GDM1 (cell line): ENCODE measurements around the gene PI16.

Experiments used
- DNase-seq: peaks from one replicate; lab custom pipeline; 2025; lab: John Stamatoyannopoulos, UW

PI16 gene

DNA sequence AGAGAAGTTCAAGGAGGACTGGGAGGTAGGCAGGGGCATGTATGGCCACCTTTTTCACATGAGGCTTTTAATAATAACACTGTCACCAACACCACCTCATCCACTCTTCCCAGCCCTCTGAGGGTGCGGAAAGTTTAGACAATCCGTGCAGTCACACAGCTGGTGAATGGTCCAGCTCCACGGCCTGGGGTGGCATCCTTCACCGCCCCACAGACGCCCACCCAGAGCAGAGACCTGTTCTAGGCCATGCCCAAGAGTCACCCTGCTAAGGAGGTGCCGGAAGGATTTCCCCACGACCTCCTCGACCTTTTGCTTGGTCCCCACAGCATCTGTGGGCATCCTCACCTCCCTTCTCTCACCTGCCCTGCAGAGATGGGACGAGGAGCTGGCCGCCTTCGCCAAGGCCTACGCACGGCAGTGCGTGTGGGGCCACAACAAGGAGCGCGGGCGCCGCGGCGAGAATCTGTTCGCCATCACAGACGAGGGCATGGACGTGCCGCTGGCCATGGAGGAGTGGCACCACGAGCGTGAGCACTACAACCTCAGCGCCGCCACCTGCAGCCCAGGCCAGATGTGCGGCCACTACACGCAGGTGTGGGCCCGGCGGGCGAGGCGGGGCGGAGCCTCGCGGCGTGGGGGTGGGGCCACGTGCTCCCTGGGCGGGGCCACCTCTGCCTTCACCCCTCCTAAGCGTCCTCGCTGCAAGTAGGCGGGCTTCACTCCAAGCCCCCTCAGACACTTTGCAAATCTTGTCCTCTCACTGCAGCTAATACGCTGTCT, 4.4 kb downstream of the PI16 start:
- no peak for DNase-seq

DNA sequence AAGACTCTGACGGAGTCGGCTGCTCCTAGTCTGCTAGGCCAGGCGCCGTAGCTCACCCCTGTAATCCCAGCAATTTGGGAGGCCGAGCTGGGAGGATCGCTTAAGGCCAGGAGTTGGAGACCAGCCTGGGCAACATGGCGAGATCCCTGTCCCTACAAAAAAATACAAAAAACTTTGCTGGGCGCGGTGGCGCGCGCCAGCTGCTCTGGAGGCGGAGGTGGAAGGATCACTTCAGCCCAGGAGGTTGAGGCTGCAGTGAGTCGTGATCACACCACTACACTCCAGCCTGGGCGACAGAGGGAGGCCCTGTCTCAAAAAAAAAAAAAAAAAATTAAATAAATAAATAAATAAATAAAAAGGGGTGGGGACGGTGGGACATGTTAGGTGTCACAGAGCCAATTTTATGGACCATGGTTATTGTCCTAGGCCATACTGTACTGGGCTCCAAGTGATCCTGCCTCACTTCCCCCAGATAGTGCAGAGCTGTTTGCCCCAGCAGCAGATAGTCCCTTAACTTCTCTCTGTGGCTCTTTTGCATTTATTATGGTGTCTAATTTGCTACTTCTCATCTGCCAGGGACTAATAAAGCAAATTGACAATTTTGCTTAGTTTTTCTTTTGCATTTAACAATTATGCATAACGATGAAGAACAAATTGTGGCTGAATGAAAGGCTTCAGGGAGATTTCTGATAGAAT, 5.2 kb downstream of the PI16 start:
- no peak for DNase-seq

DNA sequence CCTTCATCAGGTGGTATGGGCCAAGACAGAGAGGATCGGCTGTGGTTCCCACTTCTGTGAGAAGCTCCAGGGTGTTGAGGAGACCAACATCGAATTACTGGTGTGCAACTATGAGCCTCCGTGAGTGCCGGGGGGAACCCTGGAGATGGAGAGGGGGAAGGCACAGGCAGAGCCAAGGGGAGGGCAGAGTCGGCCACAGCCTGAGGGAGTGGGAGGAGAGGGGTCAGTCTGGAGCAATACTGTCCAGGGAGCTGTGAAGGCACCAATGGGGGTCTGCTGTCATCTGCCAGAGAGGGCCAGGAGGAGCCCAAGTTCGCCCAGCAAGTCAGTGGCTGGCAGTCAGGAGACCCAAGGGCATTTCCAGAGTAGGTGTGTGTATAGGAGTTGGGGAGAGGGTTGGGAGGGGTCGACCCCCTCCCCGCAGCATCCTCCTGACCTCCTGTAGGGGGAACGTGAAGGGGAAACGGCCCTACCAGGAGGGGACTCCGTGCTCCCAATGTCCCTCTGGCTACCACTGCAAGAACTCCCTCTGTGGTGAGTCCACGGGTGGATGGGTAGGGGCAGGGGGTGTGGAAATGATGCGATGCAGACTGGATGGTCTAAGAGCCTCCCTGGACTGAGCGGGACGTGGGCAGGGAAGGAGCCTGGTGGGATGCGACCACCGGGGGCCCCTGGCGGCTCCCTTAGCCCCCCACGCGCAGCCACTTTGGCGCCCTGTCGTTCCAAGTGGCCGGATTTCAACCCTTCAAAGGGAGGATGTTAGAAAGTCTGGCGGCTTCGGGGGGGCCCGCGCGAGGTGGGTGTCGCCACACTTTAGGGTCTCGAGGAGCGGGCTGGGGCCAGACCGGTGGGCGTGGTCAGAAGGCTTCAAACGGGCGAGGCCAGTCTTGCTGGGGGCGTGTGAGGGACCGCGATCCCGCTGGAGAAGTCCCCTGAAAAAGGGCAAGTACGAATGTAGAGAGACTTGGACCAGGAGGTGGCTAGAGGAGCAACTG, 7.2 kb downstream of the PI16 start:
- no peak for DNase-seq

- DNase-seq = peak; percentile 78
These were observed 8.3 kb downstream of the PI16 start for GRCh38 chr6:36962874-36963273.

DNA sequence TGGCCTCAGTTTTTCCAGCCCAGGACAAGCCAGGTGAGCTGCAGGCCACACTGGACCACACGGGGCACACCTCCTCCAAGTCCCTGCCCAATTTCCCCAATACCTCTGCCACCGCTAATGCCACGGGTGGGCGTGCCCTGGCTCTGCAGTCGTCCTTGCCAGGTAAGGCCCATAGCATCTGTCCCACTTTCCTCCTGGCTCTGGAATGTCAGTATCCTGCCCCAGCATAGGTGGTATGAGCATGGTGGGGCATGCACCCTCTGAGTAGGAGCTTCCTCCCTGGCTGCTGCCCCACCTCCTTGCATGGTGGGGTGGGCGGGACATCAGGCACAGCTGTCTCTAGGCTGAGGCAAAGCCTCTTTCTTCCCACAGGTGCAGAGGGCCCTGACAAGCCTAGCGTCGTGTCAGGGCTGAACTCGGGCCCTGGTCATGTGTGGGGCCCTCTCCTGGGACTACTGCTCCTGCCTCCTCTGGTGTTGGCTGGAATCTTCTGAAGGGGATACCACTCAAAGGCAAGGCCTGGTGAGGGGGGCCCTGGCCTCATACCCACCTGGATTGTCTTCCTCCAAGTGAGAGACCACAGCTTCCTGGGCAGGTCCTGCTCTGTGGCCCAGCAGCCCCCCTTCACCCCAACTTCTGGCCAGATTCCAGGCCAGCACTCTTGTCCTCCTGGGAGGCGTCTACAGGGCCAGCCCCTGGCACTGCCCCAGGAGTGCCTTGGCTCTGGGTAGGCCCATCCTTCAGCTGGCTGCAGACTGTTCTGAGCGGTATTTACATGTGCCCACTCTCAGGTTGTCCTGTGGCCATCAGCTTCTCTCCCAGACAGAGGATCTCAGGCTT, 9.1 kb downstream of the PI16 start:
- no peak for DNase-seq

DNA sequence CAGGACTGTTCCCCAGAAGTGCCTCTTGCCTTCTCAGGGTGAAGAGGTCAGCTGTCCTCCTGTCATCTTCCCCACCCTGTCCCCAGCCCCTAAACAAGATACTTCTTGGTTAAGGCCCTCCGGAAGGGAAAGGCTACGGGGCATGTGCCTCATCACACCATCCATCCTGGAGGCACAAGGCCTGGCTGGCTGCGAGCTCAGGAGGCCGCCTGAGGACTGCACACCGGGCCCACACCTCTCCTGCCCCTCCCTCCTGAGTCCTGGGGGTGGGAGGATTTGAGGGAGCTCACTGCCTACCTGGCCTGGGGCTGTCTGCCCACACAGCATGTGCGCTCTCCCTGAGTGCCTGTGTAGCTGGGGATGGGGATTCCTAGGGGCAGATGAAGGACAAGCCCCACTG, 9.8 kb downstream of the PI16 start:
- DNase-seq = no peak

DNA sequence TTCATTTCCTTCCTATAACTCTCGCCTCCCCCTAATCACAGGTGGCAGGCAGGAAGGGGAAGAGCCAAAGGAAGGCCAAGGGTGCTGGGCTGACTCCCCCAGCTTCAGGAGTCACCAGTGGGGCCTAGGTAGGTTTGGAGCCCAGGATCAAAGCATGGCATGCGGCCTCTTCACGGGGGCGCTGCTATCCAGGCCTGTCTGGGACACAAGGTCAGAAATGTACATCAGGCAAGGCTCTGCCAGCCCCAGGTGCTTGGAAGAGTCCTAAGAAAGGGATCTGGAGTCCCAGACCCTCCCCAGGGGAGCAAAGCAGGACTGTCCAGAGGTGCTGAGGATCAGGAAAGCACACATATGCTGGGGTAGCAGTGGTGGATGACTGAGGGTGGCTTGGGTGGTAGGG, 10.4 kb downstream of the PI16 start:
- no peak for DNase-seq

- no peak for DNase-seq
These were observed 12.8 kb downstream of the PI16 start for GRCh38 chr6:36967301-36967700.

- no peak for DNase-seq
These were observed 13.2 kb downstream of the PI16 start for GRCh38 chr6:36967757-36968156.

- no peak for DNase-seq
These were observed 13.9 kb downstream of the PI16 start for GRCh38 chr6:36968266-36968977.

DNA sequence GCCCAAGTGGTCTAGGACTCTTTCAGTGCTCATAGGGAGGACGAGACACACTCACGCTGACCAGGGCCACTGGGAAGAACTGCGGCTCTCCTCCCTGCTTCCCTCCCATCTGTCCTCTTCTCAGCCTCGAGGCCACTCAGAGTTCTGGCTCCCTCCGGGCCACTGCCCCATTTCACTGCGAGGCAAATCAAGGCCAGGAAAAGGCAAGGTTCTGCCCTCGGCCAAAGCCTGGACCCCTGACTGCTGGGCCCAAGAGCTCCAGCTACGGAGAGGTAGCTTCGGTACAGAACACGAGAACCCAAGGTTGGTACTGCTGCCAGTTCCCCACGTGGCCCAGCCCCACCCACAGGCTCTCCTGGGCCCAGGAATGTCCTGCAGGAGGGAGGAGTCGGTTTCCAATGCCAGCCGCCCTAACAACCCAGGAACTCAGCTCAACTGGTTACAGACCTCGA, 14.7 kb downstream of the PI16 start:
- DNase-seq = no peak

- DNase-seq = no peak
These were observed 15.7 kb downstream of the PI16 start for GRCh38 chr6:36969988-36970891.

DNA sequence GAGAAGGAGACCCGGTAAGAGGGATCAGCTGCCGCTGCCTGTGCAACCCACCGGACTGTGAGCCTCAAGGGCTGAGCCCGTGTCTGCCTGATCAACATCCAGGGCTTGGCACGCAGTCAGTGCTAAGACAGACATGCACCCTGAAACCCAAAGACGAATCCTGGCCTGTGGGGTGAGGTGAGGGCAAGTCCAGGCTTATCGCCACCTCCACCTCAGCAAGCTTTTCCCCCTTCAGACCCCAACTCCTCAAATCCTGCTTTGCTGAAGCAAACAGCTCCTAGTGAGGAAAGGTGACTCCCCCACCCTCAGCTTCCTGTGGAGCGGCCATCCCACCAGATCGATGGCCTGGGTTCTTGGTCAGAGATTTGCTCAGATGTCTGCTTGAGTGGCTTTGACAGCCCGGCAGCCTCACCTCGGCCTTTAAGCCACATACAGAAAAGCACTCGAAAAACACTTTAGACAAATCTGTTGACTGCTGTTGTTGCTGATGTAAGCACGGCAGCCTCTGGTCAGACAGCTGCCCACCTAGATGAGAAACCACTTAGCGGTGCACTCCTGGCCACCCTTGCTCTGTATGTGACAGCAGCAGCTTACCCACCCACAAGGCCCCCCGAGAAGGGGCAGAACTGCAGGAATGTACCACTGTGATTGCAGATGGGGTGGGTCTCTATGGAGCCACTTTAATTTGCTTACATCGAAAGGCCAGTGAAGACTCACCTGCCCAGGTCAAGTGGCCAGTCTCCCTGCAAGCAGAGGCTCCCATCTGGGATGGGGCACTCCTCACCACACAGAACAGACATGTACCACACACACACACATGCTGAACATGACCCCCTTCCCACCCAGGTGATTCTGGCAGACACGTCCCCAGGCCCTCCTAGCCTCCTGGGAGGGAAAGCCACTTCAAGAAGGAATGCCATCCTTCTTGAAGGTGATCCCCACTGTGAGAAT, 16.6 kb downstream of the PI16 start:
- no peak for DNase-seq

GRCh38 chr6:36971921-36972673, 17.6 kb downstream of the PI16 start:
- DNase-seq = no peak

DNA sequence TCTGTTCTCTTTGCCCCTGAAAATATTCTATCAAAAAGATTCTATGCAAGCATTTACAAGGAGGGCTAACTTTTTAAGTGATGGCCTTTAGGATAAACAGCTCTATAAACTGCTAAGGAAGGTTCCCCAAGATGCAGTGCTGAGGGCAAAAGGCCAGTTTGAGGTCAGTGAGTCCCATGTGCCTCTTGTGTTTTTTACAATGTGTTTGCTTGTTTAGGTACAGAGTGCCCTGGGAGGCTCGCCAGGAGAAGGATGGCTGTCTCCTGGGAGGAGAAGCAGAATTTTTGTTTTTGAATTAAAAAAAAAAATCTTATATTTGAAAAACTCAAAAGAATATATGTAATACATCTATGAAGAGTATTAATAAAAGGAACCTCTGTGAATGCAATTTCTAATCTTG, 18.7 kb downstream of the PI16 start:
- DNase-seq = no peak

GRCh38 chr6:36973647-36974046, 19.1 kb downstream of the PI16 start:
- no peak for DNase-seq

DNA sequence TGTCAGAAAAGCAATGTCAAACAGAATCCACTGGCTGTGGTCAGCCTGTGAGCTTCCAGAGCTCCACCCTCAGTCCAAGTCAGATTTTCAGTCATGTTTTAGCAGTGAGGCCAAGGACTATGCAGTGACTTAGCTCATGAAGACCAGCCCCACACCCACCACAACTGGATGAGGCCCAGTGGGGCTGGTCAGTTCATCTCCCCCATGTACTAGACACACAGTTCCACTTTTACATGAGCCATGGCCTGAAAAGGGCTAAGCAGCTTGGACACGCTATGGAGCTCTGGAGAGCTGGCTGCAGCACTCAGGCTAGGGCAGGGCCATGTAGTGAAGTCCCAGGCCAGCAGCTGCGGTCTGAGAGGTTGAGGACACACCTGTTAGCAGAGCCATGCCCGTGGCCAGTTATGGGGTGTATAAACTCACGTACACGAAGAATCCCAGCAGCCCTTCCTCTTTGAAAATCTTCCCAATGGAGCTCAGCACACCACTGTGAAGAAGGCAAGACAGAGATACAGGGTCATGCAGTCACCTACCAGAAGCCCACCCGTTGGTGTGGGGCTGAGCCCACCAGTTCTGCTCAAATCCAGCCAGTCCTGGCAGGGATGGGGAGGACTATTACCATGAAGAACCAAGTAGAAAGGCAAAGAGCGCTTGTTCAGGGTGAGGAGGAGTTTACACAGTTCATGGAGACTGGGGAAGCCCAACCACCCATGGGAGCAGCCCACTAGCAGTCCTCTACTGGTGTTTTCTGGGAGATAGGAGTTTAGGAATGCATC, 20.9 kb downstream of the PI16 start:
- no peak for DNase-seq
